Neural progenitor cell (in vitro differentiated cells): Measurements from ENCODE around the gene MED12L. TPM values are rescaled to one million over a fixed set of nuclear protein-coding genes. Genes with fewer than 3 reads are reported as not detected.

ENCODE experiments used
- DNase-seq: peaks from one replicate; pipeline ENCODE4 v3.0.0-alpha.2; 2016; ENCODE audit warnings: low spot score
- H2AFZ ChIP-seq: fragments of 200-600 bp; sonication (generic); replicated peaks from 2 replicates; pipeline ENCODE4 v1.6.1; 2016; ENCODE audit warnings: antibody characterized with exemption
- H3F3A ChIP-seq: fragments of 200-600 bp; sonication (generic); 2 replicates; pipeline ENCODE4 v1.6.1; 2016; ENCODE audit warnings: antibody characterized with exemption, low read depth
- H3K27ac ChIP-seq: fragments of 200-600 bp; sonication (generic); 2 replicates; pipeline ENCODE4 v1.5.1; 2016; ENCODE audit warnings: mild to moderate bottlenecking
- H3K27me3 ChIP-seq: fragments of 200-600 bp; sonication (generic); 2 replicates; pipeline ENCODE4 v1.6.1; 2016; ENCODE audit warnings: mild to moderate bottlenecking, moderate library complexity
- H3K36me3 ChIP-seq: fragments of 200-600 bp; sonication (generic); 2 replicates; pipeline ENCODE4 v1.5.1; 2016
- H3K4me1 ChIP-seq: fragments of 200-600 bp; sonication (generic); 2 replicates; pipeline ENCODE4 v1.6.1; 2016; ENCODE audit warnings: mixed run types
- H3K4me2 ChIP-seq: fragments of 200-600 bp; sonication (generic); 2 replicates; pipeline ENCODE4 v1.6.1; 2016
- H3K4me3 ChIP-seq: fragments of 200-600 bp; sonication (generic); 2 replicates; pipeline ENCODE4 v1.5.1; 2016
- H3K79me2 ChIP-seq: fragments of 200-600 bp; sonication (generic); 2 replicates; pipeline ENCODE4 v1.6.1; 2016; ENCODE audit warnings: low read depth
- H3K9ac ChIP-seq: fragments of 200-600 bp; sonication (generic); 2 replicates; pipeline ENCODE4 v1.6.1; 2016
- H3K9me3 ChIP-seq: fragments of 200-600 bp; sonication (generic); 2 replicates; pipeline ENCODE4 v1.5.1; 2016; ENCODE audit warnings: low read depth
- H4K20me1 ChIP-seq: fragments of 200-600 bp; sonication (generic); 2 replicates; pipeline ENCODE4 v1.6.1; 2016; ENCODE audit warnings: low read depth
- H3K27ac Mint-ChIP-seq: 3 replicates; pipeline ENCODE4 v1.8.0; 2021; ENCODE audit warnings: mixed read lengths
- H3K27me3 Mint-ChIP-seq: 2 replicates; pipeline ENCODE4 v1.8.0; 2022; ENCODE audit warnings: low read depth, mild to moderate bottlenecking, inconsistent platforms, moderate library complexity, mixed read lengths; ENCODE audit not compliant: insufficient read depth
- H3K36me3 Mint-ChIP-seq: 3 replicates; pipeline ENCODE4 v1.8.0; 2021; ENCODE audit warnings: mixed read lengths
- H3K4me1 Mint-ChIP-seq: 3 replicates; pipeline ENCODE4 v1.8.0; 2021; ENCODE audit warnings: mixed read lengths
- H3K4me3 Mint-ChIP-seq: 3 replicates; pipeline ENCODE4 v1.8.0; 2021; ENCODE audit warnings: mild to moderate bottlenecking, moderate library complexity, mixed read lengths
- H3K9me3 Mint-ChIP-seq: 3 replicates; pipeline ENCODE4 v1.8.0; 2020; ENCODE audit warnings: mixed read lengths
- EZH2 ChIP-seq: fragments of 200-600 bp; sonication (generic); IDR thresholded peaks from 2 replicates; pipeline ENCODE4 v1.6.1; 2017; ENCODE audit warnings: antibody characterized with exemption, mild to moderate bottlenecking, moderate library complexity
- EZH2phosphoT487 ChIP-seq: fragments of 200-600 bp; sonication (generic); IDR thresholded peaks from 2 replicates; pipeline ENCODE4 v1.6.1; 2017; ENCODE audit warnings: antibody characterized with exemption
- total RNA-seq: library from RNA; depleted of rRNA; stranded (reverse); fragments of >200 nt; gene quantifications from 2 replicates; pipeline ENCODE4 v1.2.3, GENCODE V29; 2015; ENCODE audit warnings: low replicate concordance
- TF ChIP-seq, protein P1 (sequence below): fragments of 200-600 bp; sonication (generic); IDR thresholded peaks from 2 replicates; pipeline ENCODE4 v1.5.1; 2017; ENCODE audit warnings: antibody characterized with exemption, mild to moderate bottlenecking

MED12L gene
- total RNA-seq, 1 donor from 2014 or later, result 16.5 TPM

DNA sequence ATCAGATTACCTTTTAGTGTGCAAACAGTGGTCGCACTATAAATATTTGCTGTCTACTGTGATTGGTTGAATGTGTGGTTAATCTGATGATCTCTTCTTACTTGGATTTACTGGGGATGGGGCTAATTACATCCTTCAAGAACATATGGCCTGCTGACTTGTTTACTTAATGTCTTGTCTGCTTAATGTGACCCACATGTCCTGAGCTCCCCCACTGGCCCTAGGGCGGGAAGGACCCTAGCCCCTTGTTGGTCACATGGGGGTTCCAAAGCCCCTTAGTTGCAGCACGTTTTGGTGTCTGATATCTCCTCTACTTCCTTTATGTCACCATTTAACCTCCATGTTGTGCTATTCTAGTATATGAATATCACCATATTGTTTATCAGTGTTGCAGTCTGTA, 316.9 kb downstream of the MED12L start:
- Histone ChIP-seq H3K79me2 (no peaks in the 10 kb centered on the region), H3K9me3 (no peaks in the 10 kb centered on the region), H3K9ac (no peak overlapping the region), H3K36me3 (no peaks in the 10 kb centered on the region), H3F3A (no peaks in the 10 kb centered on the region), H3K27me3 (no peaks in the 10 kb centered on the region), H3K4me2 (no peak overlapping the region), H2AFZ (no peak overlapping the region), H4K20me1 (no peaks in the 10 kb centered on the region), H3K27ac (no peak overlapping the region), H3K4me3 (no peak overlapping the region), H3K4me1 (no peaks in the 10 kb centered on the region)
- TF ChIP-seq EZH2 (no peak), EZH2phosphoT487 (no peak)
- TF ChIP-seq, protein P1, sequence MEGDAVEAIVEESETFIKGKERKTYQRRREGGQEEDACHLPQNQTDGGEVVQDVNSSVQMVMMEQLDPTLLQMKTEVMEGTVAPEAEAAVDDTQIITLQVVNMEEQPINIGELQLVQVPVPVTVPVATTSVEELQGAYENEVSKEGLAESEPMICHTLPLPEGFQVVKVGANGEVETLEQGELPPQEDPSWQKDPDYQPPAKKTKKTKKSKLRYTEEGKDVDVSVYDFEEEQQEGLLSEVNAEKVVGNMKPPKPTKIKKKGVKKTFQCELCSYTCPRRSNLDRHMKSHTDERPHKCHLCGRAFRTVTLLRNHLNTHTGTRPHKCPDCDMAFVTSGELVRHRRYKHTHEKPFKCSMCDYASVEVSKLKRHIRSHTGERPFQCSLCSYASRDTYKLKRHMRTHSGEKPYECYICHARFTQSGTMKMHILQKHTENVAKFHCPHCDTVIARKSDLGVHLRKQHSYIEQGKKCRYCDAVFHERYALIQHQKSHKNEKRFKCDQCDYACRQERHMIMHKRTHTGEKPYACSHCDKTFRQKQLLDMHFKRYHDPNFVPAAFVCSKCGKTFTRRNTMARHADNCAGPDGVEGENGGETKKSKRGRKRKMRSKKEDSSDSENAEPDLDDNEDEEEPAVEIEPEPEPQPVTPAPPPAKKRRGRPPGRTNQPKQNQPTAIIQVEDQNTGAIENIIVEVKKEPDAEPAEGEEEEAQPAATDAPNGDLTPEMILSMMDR, result no peak
- Mint-ChIP-seq H3K4me1 (no peaks in the 10 kb centered on the region), H3K27ac (no peak overlapping the region), H3K36me3 (peaks cover 3% of the 10 kb centered on the region), H3K27me3 (no peaks in the 10 kb centered on the region), H3K9me3 (no peaks in the 10 kb centered on the region), H3K4me3 (no peak overlapping the region)
- no peak for DNase-seq

DNA sequence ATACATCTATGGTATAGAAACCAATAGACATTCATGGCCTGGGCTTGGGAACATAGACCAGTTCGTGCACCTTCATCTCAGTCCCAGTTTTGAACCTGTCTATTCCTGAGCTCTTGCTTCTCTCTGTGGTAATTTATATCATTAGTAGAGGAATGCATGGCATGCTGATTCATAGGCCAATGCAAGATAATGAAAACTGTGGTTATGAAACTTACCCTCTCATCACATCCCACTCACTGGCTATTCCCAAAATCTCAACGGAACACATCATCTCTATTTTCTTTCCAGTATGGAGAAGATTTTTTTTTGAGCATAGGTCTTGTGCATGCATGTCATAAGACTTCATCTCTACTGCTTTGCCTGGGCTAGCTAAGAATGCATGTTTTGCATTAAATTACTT, 317.8 kb downstream of the MED12L start:
- no peak overlapping the region for H3K27ac ChIP-seq
- Mint-ChIP-seq H3K36me3 (peaks cover 2% of the 10 kb centered on the region), H3K27ac (no peak overlapping the region), H3K9me3 (no peaks in the 10 kb centered on the region), H3K27me3 (no peaks in the 10 kb centered on the region), H3K4me1 (no peaks in the 10 kb centered on the region), H3K4me3 (no peak overlapping the region)
- no peak for DNase-seq
- H3K79me2 ChIP-seq, result no peaks in the 10 kb centered on the region
- no peak overlapping the region for H3K9ac ChIP-seq
- no peak overlapping the region for H3K4me2 ChIP-seq
- H3K36me3 ChIP-seq, result no peaks in the 10 kb centered on the region
- H4K20me1 ChIP-seq, result no peaks in the 10 kb centered on the region
- TF ChIP-seq EZH2, result no peak
- TF ChIP-seq EZH2phosphoT487, result no peak
- TF ChIP-seq, protein P1, result no peak
- H3K9me3 ChIP-seq, result no peaks in the 10 kb centered on the region
- no peaks in the 10 kb centered on the region for H3K4me1 ChIP-seq
- H3K27me3 ChIP-seq, result no peaks in the 10 kb centered on the region
- no peak overlapping the region for H2AFZ ChIP-seq
- no peak overlapping the region for H3K4me3 ChIP-seq
- no peaks in the 10 kb centered on the region for H3F3A ChIP-seq

DNA sequence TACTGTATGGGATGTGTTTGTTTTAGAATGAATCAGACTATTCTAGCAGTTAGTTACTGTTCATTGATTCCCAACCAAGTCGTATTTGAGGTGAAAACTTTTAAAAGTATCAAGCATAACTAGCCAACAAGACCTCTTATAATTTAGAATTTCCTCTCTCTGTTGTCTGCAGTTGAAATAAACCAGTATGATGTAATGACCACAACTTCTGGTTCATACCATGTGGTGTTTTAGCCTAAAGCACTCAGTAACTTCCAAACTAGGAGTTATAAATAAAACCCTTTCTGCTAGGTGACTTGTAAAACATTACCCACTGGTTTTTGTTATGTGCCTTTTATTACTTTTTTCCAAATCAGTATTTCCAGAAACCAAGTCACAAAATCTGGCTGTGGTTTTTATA, 318.9 kb downstream of the MED12L start:
- Histone ChIP-seq H3K4me3 (no peak overlapping the region), H3K4me2 (no peak overlapping the region), H3K9me3 (no peaks in the 10 kb centered on the region), H3K4me1 (no peaks in the 10 kb centered on the region), H3F3A (no peaks in the 10 kb centered on the region), H3K27me3 (no peaks in the 10 kb centered on the region), H3K27ac (no peak overlapping the region), H3K36me3 (no peaks in the 10 kb centered on the region), H3K79me2 (no peaks in the 10 kb centered on the region), H2AFZ (no peak overlapping the region), H4K20me1 (no peaks in the 10 kb centered on the region), H3K9ac (no peak overlapping the region)
- no peak for TF ChIP-seq EZH2
- no peak for TF ChIP-seq EZH2phosphoT487
- H3K4me1 Mint-ChIP-seq, result no peaks in the 10 kb centered on the region
- H3K27me3 Mint-ChIP-seq, result no peaks in the 10 kb centered on the region
- DNase-seq, result no peak
- H3K36me3 Mint-ChIP-seq, result peaks cover 2% of the 10 kb centered on the region
- H3K9me3 Mint-ChIP-seq, result no peaks in the 10 kb centered on the region
- no peak overlapping the region for H3K4me3 Mint-ChIP-seq
- no peak overlapping the region for H3K27ac Mint-ChIP-seq

DNA sequence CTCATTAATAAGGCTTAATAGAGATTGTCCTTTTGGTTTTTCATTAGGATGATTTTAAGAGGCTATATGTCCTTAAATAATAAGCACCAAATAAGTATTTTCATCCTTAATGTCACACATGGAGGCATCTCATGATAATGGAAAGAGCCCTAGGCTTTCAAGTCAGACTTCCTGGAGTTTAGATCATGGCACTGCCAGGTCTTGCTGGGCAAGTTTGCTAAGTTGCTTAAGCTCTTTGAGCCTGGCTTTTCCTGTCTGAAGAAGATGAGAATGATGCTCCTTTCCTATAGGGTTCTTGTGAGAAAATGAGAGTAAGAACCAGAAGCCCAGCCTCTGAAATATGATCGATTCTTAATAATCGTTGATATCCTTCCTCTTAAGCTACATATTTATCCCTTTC, 322.5 kb downstream of the MED12L start:
- H3K36me3 ChIP-seq, result no peaks in the 10 kb centered on the region
- H3K4me3 Mint-ChIP-seq, result no peak overlapping the region
- H4K20me1 ChIP-seq, result no peaks in the 10 kb centered on the region
- H3K27ac ChIP-seq, result no peak overlapping the region
- no peak for TF ChIP-seq EZH2phosphoT487
- no peak for TF ChIP-seq EZH2
- TF ChIP-seq, protein P1, result no peak
- peaks cover 2% of the 10 kb centered on the region for H3K36me3 Mint-ChIP-seq
- H3K27me3 ChIP-seq, result no peaks in the 10 kb centered on the region
- H2AFZ ChIP-seq, result no peak overlapping the region
- H3K4me1 ChIP-seq, result no peaks in the 10 kb centered on the region
- no peak overlapping the region for H3K27ac Mint-ChIP-seq
- no peak overlapping the region for H3K9ac ChIP-seq
- no peak overlapping the region for H3K4me3 ChIP-seq
- H3K4me1 Mint-ChIP-seq, result no peaks in the 10 kb centered on the region
- H3F3A ChIP-seq, result no peaks in the 10 kb centered on the region
- no peaks in the 10 kb centered on the region for H3K27me3 Mint-ChIP-seq
- no peak for DNase-seq
- no peaks in the 10 kb centered on the region for H3K9me3 Mint-ChIP-seq
- H3K79me2 ChIP-seq, result no peaks in the 10 kb centered on the region
- H3K4me2 ChIP-seq, result no peak overlapping the region
- no peaks in the 10 kb centered on the region for H3K9me3 ChIP-seq
